K562 (cell line): ENCODE data around the gene SSR4. TPM values are rescaled to one million over a fixed set of nuclear protein-coding genes. Genes with fewer than 3 reads are reported as not detected.

ENCODE experiments used
- CAMTA2 ChIP-seq: fragments of 250-450 bp; sonication (Bioruptor Pico); conservative IDR thresholded peaks from 2 replicates; pipeline ENCODE4 v1.5.1; 2022
- KDM4B ChIP-seq, 2 experiments: fragments of 450-650 bp in 1 of 2; sonication (generic) in 1 of 2; IDR thresholded peaks; 2 replicates each; pipeline ENCODE4 v1.6.1; 2016 to 2017; ENCODE audit warnings: borderline replicate concordance in 2 of 2, antibody characterized with exemption in 1 of 2, low read depth in 1 of 2, mild to moderate bottlenecking in 1 of 2
- KLF6 ChIP-seq: fragments of 250-450 bp; sonication (Bioruptor Pico); IDR thresholded peaks from 2 replicates; pipeline ENCODE4 v1.4.0; 2020; ENCODE audit warnings: mild to moderate bottlenecking, moderate library complexity, borderline replicate concordance
- POLR2G ChIP-seq: fragments of 200-400 bp; formaldehyde crosslinking; IDR thresholded peaks from 2 replicates; pipeline ENCODE4 v1.6.1; 2017; ENCODE audit warnings: low read depth, mild to moderate bottlenecking, antibody characterized with exemption, low read length, moderate library complexity
- RBFOX2 ChIP-seq: fragments of 200-400 bp; formaldehyde crosslinking; IDR thresholded peaks from 2 replicates; pipeline ENCODE4 v1.6.1; 2017; ENCODE audit warnings: low read depth, mild to moderate bottlenecking, low read length, moderate library complexity
- TBP ChIP-seq: optimal IDR thresholded peaks from 2 replicates; pipeline ENCODE3; 2011; ENCODE audit warnings: low read depth, low read length, improper control_type of control experiment
- ZNF212 ChIP-seq: fragments of 450-650 bp; formaldehyde crosslinking; IDR thresholded peaks from 2 replicates; pipeline ENCODE4 v1.4.0; 2020; ENCODE audit warnings: mild to moderate bottlenecking
- ZNF282 ChIP-seq: sonication (generic); formaldehyde crosslinking; IDR thresholded peaks from 2 replicates; pipeline ENCODE4 v1.8.1; 2023; ENCODE audit warnings: missing genetic modification reagents
- ZNF311 ChIP-seq: fragments of 250-450 bp; sonication (Bioruptor Pico); IDR thresholded peaks from 2 replicates; pipeline ENCODE4 v1.4.0; 2020; ENCODE audit warnings: mild to moderate bottlenecking, moderate library complexity
- polyA plus RNA-seq, 8 experiments: library from polyadenylated mRNA; depleted of rRNA in 4 of 8; stranded (reverse) in 5 of 8; unstranded in 3 of 8; fragments of >200 nt; fragmentation: Nextera tagmentation in 2 of 8; fragmentation: Illumina TruSeq in 1 of 8; extraction: Ambion mirVana in 2 of 8; extraction: Trizol in 1 of 8; gene quantifications; 2 replicates each; pipeline versions ENCODE4 v1.2.1 to v1.2.3, GENCODE V29; 2011 to 2014; ENCODE audit warnings: inconsistent platforms in 1 of 8, missing spikeins in 1 of 8
- total RNA-seq, 7 experiments: library from RNA; depleted of rRNA in 6 of 7; stranded (reverse); fragments of >200 nt in 6 of 7; fragmentation: Illumina TruSeq in 2 of 7; extraction: Trizol in 2 of 7; gene quantifications; 2 replicates each; pipeline versions ENCODE4 v1.2.1 to v1.2.3, GENCODE V29; 2011 to 2021; ENCODE audit warnings: low replicate concordance in 1 of 7
- TF ChIP-seq, protein P1 (sequence below): fragments of 450-650 bp; IDR thresholded peaks from one replicate; pipeline ENCODE4 v1.6.1; 2018; ENCODE audit warnings: mild to moderate bottlenecking, moderate library complexity; ENCODE audit not compliant: partially characterized antibody
- TF ChIP-seq, protein P2 (sequence below): fragments of 150-350 bp; IDR thresholded peaks from 2 replicates; pipeline ENCODE4 v1.6.1; 2014; ENCODE audit warnings: low read depth, mild to moderate bottlenecking, low read length, borderline replicate concordance
- TF ChIP-seq, protein P3 (sequence below): sonication (generic); formaldehyde crosslinking; IDR thresholded peaks from 2 replicates; pipeline ENCODE4 v1.8.0; 2022; ENCODE audit warnings: missing genetic modification reagents, mild to moderate bottlenecking, borderline replicate concordance
- TF ChIP-seq, protein P4 (sequence below), 2 experiments: fragments of 450-650 bp in 1 of 2; sonication (generic) in 1 of 2; formaldehyde crosslinking in 1 of 2; IDR thresholded peaks in 1 of 2; conservative IDR thresholded peaks in 1 of 2; 2 replicates each; pipeline versions ENCODE4 v1.6.1 to v1.8.1; 2016 to 2023; ENCODE audit warnings: mild to moderate bottlenecking in 2 of 2, moderate library complexity in 2 of 2, inconsistent platforms in 1 of 2, missing genetic modification reagents in 1 of 2
- TF ChIP-seq, protein P5 (sequence below): IDR thresholded peaks from 3 replicates; pipeline ENCODE4 v1.6.1; 2011; ENCODE audit warnings: borderline replicate concordance, mild to moderate bottlenecking, moderate library complexity; ENCODE audit not compliant: insufficient read length; ENCODE audit errors: extremely low read depth

Gene SSR4
- total and polyA plus RNA-seq, 9 of the 15 experiments (the other 6 are each of a cell fraction or from before 2014, with no cell fraction given), result 146 to 492 (median 272) TPM

DNA sequence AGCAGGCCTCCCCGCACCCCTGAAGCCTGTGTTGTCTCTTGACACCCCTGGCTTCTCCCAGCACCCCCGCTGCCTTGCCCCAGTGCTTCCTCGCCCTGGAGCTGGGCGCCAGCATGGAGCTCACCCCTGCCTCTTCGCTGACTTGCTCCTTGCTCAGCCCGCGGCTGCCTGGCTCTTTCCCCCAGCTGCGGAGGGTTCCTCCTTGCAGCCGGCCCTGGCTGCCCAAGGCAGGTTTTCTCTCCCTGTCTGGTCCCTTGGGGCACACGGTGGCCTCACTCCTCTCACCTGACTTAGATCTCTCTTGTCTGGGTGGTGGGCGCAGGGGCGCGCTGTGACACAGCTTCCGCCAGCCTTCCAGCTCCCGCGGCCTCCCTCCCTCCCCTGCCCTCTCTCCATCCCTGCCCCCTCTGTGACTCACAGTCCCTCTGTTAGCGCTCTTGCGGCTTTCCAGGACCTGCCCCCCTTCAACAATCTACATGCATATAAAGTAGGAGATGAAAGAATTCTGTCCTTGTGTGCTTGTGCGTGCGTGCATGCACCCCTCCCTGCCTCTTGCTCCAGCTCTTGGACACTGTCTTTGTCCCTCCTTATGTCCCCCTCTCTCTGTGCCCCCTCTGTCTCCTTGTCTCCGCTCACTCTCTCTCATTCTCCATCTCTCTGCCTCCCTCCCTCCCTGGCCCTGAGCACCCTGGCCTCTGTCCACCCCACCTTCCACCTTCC, 28.2 kb upstream of the SSR4 start (continued):
- TF ChIP-seq, protein P1, sequence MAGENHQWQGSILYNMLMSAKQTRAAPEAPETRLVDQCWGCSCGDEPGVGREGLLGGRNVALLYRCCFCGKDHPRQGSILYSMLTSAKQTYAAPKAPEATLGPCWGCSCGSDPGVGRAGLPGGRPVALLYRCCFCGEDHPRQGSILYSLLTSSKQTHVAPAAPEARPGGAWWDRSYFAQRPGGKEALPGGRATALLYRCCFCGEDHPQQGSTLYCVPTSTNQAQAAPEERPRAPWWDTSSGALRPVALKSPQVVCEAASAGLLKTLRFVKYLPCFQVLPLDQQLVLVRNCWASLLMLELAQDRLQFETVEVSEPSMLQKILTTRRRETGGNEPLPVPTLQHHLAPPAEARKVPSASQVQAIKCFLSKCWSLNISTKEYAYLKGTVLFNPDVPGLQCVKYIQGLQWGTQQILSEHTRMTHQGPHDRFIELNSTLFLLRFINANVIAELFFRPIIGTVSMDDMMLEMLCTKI, result no peak
- TF ChIP-seq, protein P2, sequence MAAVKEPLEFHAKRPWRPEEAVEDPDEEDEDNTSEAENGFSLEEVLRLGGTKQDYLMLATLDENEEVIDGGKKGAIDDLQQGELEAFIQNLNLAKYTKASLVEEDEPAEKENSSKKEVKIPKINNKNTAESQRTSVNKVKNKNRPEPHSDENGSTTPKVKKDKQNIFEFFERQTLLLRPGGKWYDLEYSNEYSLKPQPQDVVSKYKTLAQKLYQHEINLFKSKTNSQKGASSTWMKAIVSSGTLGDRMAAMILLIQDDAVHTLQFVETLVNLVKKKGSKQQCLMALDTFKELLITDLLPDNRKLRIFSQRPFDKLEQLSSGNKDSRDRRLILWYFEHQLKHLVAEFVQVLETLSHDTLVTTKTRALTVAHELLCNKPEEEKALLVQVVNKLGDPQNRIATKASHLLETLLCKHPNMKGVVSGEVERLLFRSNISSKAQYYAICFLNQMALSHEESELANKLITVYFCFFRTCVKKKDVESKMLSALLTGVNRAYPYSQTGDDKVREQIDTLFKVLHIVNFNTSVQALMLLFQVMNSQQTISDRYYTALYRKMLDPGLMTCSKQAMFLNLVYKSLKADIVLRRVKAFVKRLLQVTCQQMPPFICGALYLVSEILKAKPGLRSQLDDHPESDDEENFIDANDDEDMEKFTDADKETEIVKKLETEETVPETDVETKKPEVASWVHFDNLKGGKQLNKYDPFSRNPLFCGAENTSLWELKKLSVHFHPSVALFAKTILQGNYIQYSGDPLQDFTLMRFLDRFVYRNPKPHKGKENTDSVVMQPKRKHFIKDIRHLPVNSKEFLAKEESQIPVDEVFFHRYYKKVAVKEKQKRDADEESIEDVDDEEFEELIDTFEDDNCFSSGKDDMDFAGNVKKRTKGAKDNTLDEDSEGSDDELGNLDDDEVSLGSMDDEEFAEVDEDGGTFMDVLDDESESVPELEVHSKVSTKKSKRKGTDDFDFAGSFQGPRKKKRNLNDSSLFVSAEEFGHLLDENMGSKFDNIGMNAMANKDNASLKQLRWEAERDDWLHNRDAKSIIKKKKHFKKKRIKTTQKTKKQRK, result no peak
- 0 out of 4 replicates have a peak, but pooled peaks of 1 of the 2 experiments have one; percentile 41 for TF ChIP-seq KDM4B (IDR thresholded peaks at IDR 0.05; ENCODE audit: borderline replicate concordance in 2 of 2, low read depth in 1 of 2)
- TF ChIP-seq ZNF282 (CRISPR knock-in tag), result no peak
- no peak for TF ChIP-seq CAMTA2 (CRISPR knock-in tag)
- TF ChIP-seq, protein P3, sequence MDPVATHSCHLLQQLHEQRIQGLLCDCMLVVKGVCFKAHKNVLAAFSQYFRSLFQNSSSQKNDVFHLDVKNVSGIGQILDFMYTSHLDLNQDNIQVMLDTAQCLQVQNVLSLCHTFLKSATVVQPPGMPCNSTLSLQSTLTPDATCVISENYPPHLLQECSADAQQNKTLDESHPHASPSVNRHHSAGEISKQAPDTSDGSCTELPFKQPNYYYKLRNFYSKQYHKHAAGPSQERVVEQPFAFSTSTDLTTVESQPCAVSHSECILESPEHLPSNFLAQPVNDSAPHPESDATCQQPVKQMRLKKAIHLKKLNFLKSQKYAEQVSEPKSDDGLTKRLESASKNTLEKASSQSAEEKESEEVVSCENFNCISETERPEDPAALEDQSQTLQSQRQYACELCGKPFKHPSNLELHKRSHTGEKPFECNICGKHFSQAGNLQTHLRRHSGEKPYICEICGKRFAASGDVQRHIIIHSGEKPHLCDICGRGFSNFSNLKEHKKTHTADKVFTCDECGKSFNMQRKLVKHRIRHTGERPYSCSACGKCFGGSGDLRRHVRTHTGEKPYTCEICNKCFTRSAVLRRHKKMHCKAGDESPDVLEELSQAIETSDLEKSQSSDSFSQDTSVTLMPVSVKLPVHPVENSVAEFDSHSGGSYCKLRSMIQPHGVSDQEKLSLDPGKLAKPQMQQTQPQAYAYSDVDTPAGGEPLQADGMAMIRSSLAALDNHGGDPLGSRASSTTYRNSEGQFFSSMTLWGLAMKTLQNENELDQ (CRISPR knock-in tag), result no peak
- TF ChIP-seq, protein P4, sequence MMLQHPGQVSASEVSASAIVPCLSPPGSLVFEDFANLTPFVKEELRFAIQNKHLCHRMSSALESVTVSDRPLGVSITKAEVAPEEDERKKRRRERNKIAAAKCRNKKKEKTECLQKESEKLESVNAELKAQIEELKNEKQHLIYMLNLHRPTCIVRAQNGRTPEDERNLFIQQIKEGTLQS (IDR thresholded peaks at IDR 0.05), result peak; percentile 74
- TF ChIP-seq, protein P4 (CRISPR knock-in tag; conservative IDR thresholded peaks at IDR 0.05), result no peak
- TF ChIP-seq, protein P5, sequence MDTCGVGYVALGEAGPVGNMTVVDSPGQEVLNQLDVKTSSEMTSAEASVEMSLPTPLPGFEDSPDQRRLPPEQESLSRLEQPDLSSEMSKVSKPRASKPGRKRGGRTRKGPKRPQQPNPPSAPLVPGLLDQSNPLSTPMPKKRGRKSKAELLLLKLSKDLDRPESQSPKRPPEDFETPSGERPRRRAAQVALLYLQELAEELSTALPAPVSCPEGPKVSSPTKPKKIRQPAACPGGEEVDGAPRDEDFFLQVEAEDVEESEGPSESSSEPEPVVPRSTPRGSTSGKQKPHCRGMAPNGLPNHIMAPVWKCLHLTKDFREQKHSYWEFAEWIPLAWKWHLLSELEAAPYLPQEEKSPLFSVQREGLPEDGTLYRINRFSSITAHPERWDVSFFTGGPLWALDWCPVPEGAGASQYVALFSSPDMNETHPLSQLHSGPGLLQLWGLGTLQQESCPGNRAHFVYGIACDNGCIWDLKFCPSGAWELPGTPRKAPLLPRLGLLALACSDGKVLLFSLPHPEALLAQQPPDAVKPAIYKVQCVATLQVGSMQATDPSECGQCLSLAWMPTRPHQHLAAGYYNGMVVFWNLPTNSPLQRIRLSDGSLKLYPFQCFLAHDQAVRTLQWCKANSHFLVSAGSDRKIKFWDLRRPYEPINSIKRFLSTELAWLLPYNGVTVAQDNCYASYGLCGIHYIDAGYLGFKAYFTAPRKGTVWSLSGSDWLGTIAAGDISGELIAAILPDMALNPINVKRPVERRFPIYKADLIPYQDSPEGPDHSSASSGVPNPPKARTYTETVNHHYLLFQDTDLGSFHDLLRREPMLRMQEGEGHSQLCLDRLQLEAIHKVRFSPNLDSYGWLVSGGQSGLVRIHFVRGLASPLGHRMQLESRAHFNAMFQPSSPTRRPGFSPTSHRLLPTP, result no peak
- no peak for TF ChIP-seq ZNF212
- peak; percentile 72 for TF ChIP-seq RBFOX2
- TF ChIP-seq POLR2G, result peak; percentile 72
- TF ChIP-seq ZNF311 (CRISPR knock-in tag), result no peak
- no peak for TF ChIP-seq KLF6
- TF ChIP-seq TBP, result no peak
